GM19328 (cell line): ENCODE data around the gene ARID2.
A peak's percentile ranks its signal among the peaks of the same experiment; 100 is the strongest.

Experiments used
- ATAC-seq: cut with Tn5 transposase; IDR thresholded peaks from one replicate; pipeline ENCODE4 v1.9.1; 2021; ENCODE audit warnings: mild to moderate bottlenecking, moderate library complexity; ENCODE audit not compliant: unreplicated experiment

ARID2 gene

DNA sequence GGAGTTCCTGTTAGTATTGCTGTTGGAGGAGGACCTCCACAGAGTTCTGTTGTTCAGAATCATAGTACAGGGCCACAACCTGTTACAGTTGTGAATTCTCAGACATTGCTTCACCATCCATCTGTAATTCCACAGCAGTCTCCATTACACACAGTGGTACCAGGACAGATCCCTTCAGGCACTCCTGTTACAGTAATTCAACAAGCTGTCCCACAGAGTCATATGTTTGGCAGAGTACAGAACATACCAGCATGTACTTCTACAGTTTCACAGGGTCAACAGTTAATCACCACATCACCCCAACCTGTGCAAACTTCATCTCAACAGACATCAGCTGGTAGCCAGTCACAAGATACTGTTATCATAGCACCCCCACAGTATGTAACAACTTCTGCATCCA lies 120.8 kb downstream of the ARID2 start:
- no peak for ATAC-seq

- no peak for ATAC-seq
These were observed 123.0 kb downstream of the ARID2 start for GRCh38 chr12:45852508-45852907.

- ATAC-seq, result no peak
These were observed 124.0 kb downstream of the ARID2 start for GRCh38 chr12:45853550-45853949.

DNA sequence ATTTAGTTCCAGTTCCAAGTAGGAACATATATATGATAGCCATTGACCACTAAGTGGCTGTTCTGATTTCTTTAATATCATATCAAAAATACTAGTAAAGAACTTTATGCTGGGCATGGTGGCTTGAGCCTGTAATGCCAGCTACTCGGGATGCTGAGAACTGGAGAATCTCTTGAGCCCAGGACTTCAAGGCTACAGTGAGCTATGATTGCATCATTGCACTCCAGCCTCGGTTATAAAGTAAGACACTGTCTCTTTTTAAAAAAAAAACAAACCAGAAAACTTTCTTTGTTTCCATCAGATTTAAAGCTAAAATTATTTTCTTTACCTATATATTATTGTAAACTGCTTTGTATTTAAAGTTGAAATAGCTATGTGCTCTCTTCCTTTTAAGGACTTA lies 133.8 kb downstream of the ARID2 start:
- ATAC-seq, result no peak

DNA sequence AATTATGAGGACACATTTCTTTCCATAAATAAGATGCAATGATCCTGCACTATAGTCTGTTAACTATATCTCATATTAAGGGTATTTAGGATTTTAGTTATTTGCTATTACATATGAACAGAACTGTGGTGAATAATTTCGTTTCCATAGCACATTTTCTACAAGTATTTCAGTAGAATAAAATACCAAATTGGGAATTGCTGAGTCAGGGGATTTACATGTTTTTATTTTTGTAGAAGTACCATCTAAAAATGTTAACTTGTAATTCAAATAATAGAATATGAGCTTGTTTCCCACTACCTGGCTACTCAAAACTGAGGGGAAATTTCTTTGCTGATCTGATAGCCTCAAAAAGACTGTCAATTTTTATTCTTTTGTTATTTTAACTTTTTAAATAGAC lies 136.8 kb downstream of the ARID2 start:
- no peak for ATAC-seq

DNA sequence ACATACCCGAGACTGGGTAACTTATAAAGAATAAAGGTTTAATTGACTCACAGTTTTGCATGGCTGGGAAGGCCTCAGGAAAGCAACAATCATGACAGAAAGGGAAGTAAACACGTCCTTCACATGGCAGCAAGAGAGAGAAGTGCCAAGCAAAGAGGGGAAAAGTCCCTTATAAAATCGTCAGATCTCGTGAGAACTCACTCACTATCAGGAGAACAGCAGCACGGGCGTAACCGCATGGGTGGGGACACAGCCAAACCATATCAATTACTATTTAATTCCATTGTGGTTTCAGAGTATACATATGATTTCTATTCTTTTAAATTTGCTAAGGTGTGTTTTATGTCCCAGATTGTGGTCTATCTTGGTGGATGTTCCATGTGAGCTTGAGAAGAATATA lies 142.9 kb downstream of the ARID2 start:
- ATAC-seq, result no peak

DNA sequence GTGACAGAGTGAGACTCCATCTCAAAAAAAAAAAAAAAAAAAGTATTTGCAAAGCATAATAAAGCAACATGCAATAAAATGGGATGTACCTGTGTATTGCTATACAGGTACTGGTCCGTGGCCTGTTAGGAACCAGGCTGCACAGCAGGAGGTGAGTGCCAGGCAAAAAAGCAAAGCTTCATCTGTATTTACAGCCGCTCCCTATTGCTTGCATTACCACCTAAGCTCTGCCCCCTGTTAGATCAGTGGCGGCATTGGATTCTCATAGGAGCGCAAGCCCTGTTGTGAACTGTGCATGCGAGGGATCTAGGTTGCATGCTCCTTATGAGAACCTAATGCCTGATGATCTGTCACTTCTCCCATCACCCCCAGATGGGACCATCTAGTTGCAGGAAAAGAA lies 147.6 kb downstream of the ARID2 start:
- ATAC-seq, result no peak

- ATAC-seq, result no peak
These were observed 149.2 kb downstream of the ARID2 start for GRCh38 chr12:45878630-45879255.

GRCh38 chr12:45879363-45879895 lies 149.9 kb downstream of the ARID2 start:
- no peak for ATAC-seq

- ATAC-seq, result no peak
These were observed 151.0 kb downstream of the ARID2 start for GRCh38 chr12:45880533-45880932.

- no peak for ATAC-seq
These were observed 153.7 kb downstream of the ARID2 start for GRCh38 chr12:45883187-45883586.

DNA sequence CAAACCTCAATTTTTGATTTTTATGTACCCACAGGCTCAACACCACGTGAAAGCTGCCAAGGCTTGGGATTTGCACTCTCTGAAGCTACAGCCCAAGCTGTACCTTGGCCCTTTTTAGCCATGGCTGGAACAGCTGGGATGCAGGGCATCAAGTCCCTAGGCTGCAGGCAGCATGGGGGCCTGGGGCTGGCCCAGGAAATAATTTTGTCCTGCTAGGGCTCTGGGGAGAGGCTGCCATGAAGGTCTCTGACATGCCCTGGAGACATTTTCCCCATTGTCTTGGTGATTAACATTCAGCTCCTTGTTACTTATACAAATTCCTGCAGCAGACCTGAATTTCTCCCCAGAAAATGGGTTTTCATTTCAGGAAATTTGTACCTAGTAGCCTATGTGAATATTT lies 157.2 kb downstream of the ARID2 start:
- no peak for ATAC-seq

- no peak for ATAC-seq
These were observed 158.0 kb downstream of the ARID2 start for GRCh38 chr12:45887544-45887943.

DNA sequence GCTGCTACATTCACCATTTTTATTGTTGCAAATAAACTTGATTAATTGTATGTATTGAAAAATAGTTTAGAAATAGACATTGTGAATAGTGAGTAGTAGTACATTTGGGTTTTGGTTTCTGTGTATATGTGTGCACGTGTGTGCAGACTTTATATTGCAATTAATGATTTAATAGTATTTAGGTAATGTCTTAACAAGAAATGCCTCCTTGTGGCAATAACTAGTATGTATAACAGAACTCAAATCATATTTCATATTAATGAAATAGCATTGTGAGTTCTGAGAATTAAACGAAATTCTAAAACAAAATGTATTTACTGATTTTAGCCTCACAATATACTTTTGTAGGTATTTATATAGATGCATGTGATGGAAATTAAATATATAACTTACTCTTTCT lies 160.8 kb downstream of the ARID2 start:
- ATAC-seq, result no peak

- no peak for ATAC-seq
These were observed 163.7 kb downstream of the ARID2 start for GRCh38 chr12:45893240-45893639.

DNA sequence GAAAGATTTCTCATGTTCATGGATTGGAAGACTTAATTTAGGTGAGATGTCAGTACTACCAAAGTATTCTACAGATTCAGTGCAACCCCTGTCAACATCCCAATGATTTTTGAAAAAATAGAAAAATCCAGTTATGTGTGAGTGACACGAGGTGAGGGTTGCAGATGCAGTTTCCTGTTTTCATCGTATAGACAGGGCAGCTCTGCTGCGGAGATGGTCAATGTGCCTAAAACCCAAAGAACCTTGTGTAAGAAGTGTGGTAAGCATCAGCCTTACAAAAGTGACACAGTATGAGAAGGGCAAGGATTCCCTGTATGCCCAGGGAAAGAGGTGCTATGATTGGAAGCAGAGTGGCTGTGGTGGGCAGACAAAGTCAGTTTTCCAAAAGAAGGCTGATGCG lies 166.5 kb downstream of the ARID2 start:
- ATAC-seq, result no peak

GRCh38 chr12:45898094-45898493 lies 168.6 kb downstream of the ARID2 start:
- no peak for ATAC-seq

DNA sequence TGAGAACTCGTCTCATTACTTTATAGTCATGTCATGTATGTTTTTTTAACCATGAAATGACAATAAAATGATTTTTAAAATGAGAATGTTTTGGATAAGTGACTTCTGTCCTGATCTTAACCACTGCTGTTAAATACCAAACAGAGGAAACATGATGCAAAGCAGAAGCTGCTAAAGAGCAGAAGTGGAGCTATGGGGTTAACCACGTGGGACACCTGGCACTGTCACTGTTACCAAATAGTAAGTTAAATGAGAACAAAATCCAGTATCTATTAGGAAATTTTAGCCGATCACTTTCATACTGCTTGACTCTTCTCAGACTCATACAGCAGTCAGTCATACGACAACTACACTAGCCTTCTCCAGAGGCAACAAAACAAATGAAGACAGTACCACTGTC lies 178.4 kb downstream of the ARID2 start:
- ATAC-seq, result peak; percentile 74

DNA sequence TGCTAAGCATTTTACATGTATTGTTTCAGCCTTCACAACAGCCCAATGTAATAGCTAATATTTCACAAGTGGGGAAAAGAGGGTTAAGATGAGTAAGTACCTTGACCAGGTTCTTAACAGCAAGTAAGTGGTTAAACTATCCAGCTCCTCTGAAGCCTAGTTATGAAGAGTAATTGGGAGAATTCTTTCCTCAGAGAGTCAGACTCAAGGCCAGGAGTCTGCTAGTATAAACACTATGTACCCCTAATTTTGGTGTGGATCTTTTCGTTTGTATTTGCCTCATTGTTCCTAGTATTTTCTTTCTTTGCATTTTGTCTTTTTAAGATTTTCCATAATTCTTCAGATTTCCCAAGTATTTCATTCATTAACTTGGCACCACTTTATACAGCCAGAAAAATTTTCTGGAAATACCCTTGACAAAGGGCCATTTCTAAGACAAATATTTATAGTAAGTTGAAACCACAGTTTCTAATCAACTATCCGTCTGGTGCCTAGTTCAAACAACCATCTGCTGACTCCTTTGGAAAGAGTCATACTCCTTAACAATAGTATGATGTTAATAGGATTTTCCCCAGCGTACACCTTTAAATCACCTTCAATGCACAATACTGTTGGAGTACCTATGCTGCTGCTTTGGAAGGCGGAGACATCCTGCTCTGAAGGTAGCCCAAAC lies 179.7 kb downstream of the ARID2 start:
- no peak for ATAC-seq

GRCh38 chr12:45912774-45913173 lies 183.3 kb downstream of the ARID2 start:
- no peak for ATAC-seq

DNA sequence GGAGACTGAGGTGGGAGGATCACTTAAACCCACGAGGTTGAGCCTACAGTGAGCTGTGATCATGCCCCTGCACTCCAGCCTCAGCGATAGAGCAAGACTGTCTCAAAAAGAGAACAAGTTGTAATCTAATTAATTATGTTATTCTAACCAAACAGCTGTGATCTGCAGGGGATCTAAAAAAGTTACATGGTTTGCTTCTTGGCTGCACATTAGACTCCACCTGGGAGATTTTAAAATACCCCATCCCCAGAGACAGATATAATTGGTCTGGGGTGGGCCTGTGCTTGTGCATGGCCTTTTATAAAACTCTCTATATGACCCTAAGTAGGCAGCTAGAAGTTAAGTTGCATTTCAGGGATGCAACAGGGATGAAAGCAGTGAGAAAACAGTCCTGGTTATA lies 184.1 kb downstream of the ARID2 start:
- no peak for ATAC-seq

- no peak for ATAC-seq
These were observed 184.6 kb downstream of the ARID2 start for GRCh38 chr12:45914090-45914489.

DNA sequence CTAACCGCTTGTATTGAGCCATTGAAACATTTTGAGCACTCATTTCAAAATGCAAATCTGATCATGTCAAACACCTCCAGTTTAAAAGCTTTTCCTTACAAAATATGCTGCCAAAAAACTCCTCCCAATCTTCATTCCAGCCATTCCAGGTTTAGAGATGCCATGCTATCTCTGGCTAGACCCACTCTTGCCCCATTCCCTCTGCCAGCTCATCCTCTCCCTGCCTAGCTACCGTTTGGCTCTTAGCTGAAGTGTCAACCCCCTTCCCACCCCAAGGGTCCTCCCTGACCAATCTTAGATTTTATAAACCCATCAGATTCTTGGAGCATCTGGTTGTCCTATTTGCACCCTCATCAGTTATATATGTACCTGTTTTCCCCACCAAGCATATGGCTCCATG lies 185.9 kb downstream of the ARID2 start:
- ATAC-seq, result no peak
